ENCODE data around the gene ZNF367.

- TF ChIP-seq CTCF (conservative IDR thresholded peaks at IDR 0.05 in 1 of 2, IDR thresholded peaks at IDR 0.05 in 1 of 2; ENCODE audit: low read depth in 1 of 2, low read length in 2 of 2) (no peak), EZH2 (IDR thresholded peaks at IDR 0.05; ENCODE audit: low read length, missing control alignments) (no peak)
These were observed 41.0 kb downstream of the ZNF367 start for GRCh38 chr9:96376891-96377874.
